Neuronal stem cell (in vitro differentiated cells): ENCODE results near the gene PTGS1.

ENCODE experiments used
- DNase-seq: peaks from one replicate; pipeline ENCODE4 v3.0.0-alpha.2; 2013; ENCODE audit warnings: low spot score
- H2AFZ ChIP-seq: one replicate; pipeline ENCODE4 v1.6.1; 2013; ENCODE audit warnings: mild to moderate bottlenecking, low read length, inconsistent platforms
- H2AK5ac ChIP-seq: 2 replicates; pipeline ENCODE4 v1.6.1; 2013; ENCODE audit warnings: low read depth, mild to moderate bottlenecking, inconsistent platforms, low read length, moderate library complexity, mixed read lengths
- H2BK120ac ChIP-seq: 2 replicates; pipeline ENCODE4 v1.6.1; 2013; ENCODE audit warnings: low read depth, mild to moderate bottlenecking, inconsistent platforms, low read length, moderate library complexity, mixed read lengths
- H2BK12ac ChIP-seq: one replicate; pipeline ENCODE4 v1.6.1; 2013; ENCODE audit warnings: low read length, inconsistent platforms
- H2BK15ac ChIP-seq: 2 replicates; pipeline ENCODE4 v1.6.1; 2013; ENCODE audit warnings: mild to moderate bottlenecking, low read length, inconsistent platforms, mixed read lengths
- H2BK5ac ChIP-seq: one replicate; pipeline ENCODE4 v1.6.1; 2013; ENCODE audit warnings: inconsistent platforms, mild to moderate bottlenecking, low read length, moderate library complexity
- H3K14ac ChIP-seq: one replicate; pipeline ENCODE4 v1.6.1; 2013; ENCODE audit warnings: low read length, inconsistent platforms
- H3K18ac ChIP-seq: 2 replicates; pipeline ENCODE4 v1.6.1; 2013; ENCODE audit warnings: low read length, inconsistent platforms
- H3K23ac ChIP-seq: 2 replicates; pipeline ENCODE4 v1.6.1; 2013; ENCODE audit warnings: low read depth, mild to moderate bottlenecking, mixed read lengths, low read length, inconsistent platforms; ENCODE audit not compliant: poor library complexity
- H3K27ac ChIP-seq: replicated peaks from 3 replicates; pipeline ENCODE4 v1.5.1; 2013; ENCODE audit warnings: low read length, inconsistent platforms
- H3K27me3 ChIP-seq, 3 experiments: 2 replicates each; pipeline ENCODE4 v1.6.1; 2013; ENCODE audit warnings: low read length in 3 of 3, mild to moderate bottlenecking in 2 of 3, inconsistent platforms in 1 of 3, low read depth in 1 of 3, mixed read lengths in 1 of 3, moderate library complexity in 1 of 3; ENCODE audit not compliant: control insufficient read depth in 3 of 3, insufficient read depth in 3 of 3
- H3K36me3 ChIP-seq, 2 donors: replicated peaks in 1 of 2; 2 replicates each; pipeline ENCODE4 v1.6.1; 2013; ENCODE audit warnings: low read length in 2 of 2; ENCODE audit not compliant: control insufficient read depth in 2 of 2, insufficient read depth in 2 of 2
- H3K4ac ChIP-seq: 2 replicates; pipeline ENCODE4 v1.6.1; 2013; ENCODE audit warnings: inconsistent platforms, mild to moderate bottlenecking, low read length, moderate library complexity
- H3K4me1 ChIP-seq, 2 donors: 1 replicate in 1 of 2; 2 replicates in 1 of 2; pipeline ENCODE4 v1.6.1; 2013; ENCODE audit warnings: low read length in 2 of 2, low read depth in 1 of 2; ENCODE audit not compliant: control insufficient read depth in 2 of 2, insufficient read depth in 1 of 2
- H3K4me2 ChIP-seq: one replicate; pipeline ENCODE4 v1.6.1; 2013; ENCODE audit warnings: mild to moderate bottlenecking, low read length, inconsistent platforms; ENCODE audit not compliant: insufficient read depth, poor library complexity, severe bottlenecking
- H3K4me3 ChIP-seq, 2 donors: 2 replicates each; pipeline ENCODE4 v1.5.1; 2013; ENCODE audit warnings: low read length in 2 of 2, mild to moderate bottlenecking in 2 of 2, inconsistent platforms in 1 of 2, moderate library complexity in 1 of 2
- H3K79me1 ChIP-seq: one replicate; pipeline ENCODE4 v1.6.1; 2013; ENCODE audit warnings: low read depth, mild to moderate bottlenecking, inconsistent platforms, low read length, moderate library complexity
- H3K9ac ChIP-seq: one replicate; pipeline ENCODE4 v1.6.1; 2013; ENCODE audit warnings: mild to moderate bottlenecking, low read depth, low read length, inconsistent platforms; ENCODE audit not compliant: poor library complexity
- H3K9me3 ChIP-seq, 2 donors: replicated peaks in 1 of 2; 2 replicates each; pipeline versions ENCODE3 to v1.6.1; 2013; ENCODE audit warnings: low read length in 2 of 2, mild to moderate bottlenecking in 2 of 2, inconsistent platforms in 1 of 2, low read depth in 1 of 2, mixed read lengths in 1 of 2, moderate library complexity in 1 of 2; ENCODE audit not compliant: control insufficient read depth in 2 of 2, insufficient read depth in 1 of 2
- H4K8ac ChIP-seq: one replicate; pipeline ENCODE4 v1.6.1; 2013; ENCODE audit warnings: low read depth, mild to moderate bottlenecking, inconsistent platforms, low read length, moderate library complexity
- H4K91ac ChIP-seq: one replicate; pipeline ENCODE4 v1.6.1; 2013; ENCODE audit warnings: low read length, low read depth, mild to moderate bottlenecking, inconsistent platforms; ENCODE audit not compliant: poor library complexity
- WGBS, 2 donors: extraction: QIAGEN DNeasy Blood & Tissue Kit; methylation state at CpG; one replicate each; pipeline ENCODE4 v1.1.7; 2013; ENCODE audit warnings: missing lambda C conversion rate in 2 of 2, mixed read lengths in 1 of 2; ENCODE audit not compliant: insufficient read length in 2 of 2, insufficient replicate concordance in 1 of 2; ENCODE audit errors: extremely low coverage in 2 of 2; 5-methylcytosine and 5-hydroxymethylcytosine counted together

The PTGS1 gene

DNA sequence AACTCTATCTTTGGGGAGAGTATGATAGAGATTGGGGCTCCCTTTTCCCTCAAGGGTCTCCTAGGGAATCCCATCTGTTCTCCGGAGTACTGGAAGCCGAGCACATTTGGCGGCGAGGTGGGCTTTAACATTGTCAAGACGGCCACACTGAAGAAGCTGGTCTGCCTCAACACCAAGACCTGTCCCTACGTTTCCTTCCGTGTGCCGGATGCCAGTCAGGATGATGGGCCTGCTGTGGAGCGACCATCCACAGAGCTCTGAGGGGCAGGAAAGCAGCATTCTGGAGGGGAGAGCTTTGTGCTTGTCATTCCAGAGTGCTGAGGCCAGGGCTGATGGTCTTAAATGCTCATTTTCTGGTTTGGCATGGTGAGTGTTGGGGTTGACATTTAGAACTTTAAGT, 21.5 kb downstream of the PTGS1 start:
- H3K4me1 ChIP-seq, result peaks cover 0 to 4% of the 10 kb centered on the region in 2 donors
- H4K8ac ChIP-seq, result no peak overlapping the region
- no peak for DNase-seq
- no peak overlapping the region for H2AK5ac ChIP-seq
- no peak overlapping the region for H3K4me3 ChIP-seq
- H3K27me3 ChIP-seq, result peaks cover 0 to 19% (median 0%) of the 10 kb centered on the region in 3 experiments
- no peak overlapping the region for H3K27ac ChIP-seq
- H3K79me1 ChIP-seq, result no peaks in the 10 kb centered on the region
- no peaks in the 10 kb centered on the region for H3K9me3 ChIP-seq
- H3K4me2 ChIP-seq, result no peak overlapping the region
- H2AFZ ChIP-seq, result no peak overlapping the region
- H3K4ac ChIP-seq, result no peak overlapping the region
- no CpG with 5 or more reads among the region's 9 CpGs for whole genome bisulfite sequencing, 2 donors
- H2BK120ac ChIP-seq, result no peak overlapping the region
- no peak overlapping the region for H2BK12ac ChIP-seq
- no peak overlapping the region for H2BK15ac ChIP-seq
- no peaks in the 10 kb centered on the region for H3K36me3 ChIP-seq
- H3K14ac ChIP-seq, result no peak overlapping the region
- H3K9ac ChIP-seq, result no peak overlapping the region
- no peak overlapping the region for H2BK5ac ChIP-seq
- H3K23ac ChIP-seq, result no peak overlapping the region
- H3K18ac ChIP-seq, result no peak overlapping the region
- H4K91ac ChIP-seq, result no peak overlapping the region

DNA sequence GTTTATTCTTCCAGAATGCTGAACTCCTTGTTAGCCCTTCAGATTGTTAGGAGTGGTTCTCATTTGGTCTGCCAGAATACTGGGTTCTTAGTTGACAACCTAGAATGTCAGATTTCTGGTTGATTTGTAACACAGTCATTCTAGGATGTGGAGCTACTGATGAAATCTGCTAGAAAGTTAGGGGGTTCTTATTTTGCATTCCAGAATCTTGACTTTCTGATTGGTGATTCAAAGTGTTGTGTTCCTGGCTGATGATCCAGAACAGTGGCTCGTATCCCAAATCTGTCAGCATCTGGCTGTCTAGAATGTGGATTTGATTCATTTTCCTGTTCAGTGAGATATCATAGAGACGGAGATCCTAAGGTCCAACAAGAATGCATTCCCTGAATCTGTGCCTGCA, 21.9 kb downstream of the PTGS1 start:
- no peak overlapping the region for H4K91ac ChIP-seq
- H2BK15ac ChIP-seq, result no peak overlapping the region
- no peak overlapping the region for H2BK120ac ChIP-seq
- no peak overlapping the region for H3K9ac ChIP-seq
- no peak overlapping the region for H4K8ac ChIP-seq
- no peaks in the 10 kb centered on the region for H3K9me3 ChIP-seq
- H3K4ac ChIP-seq, result no peak overlapping the region
- DNase-seq, result no peak
- H3K18ac ChIP-seq, result no peak overlapping the region
- H3K36me3 ChIP-seq, result no peaks in the 10 kb centered on the region
- no peak overlapping the region for H2BK12ac ChIP-seq
- H3K79me1 ChIP-seq, result no peaks in the 10 kb centered on the region
- no peak overlapping the region for H3K4me2 ChIP-seq
- no peak overlapping the region for H3K4me3 ChIP-seq
- H2AFZ ChIP-seq, result no peak overlapping the region
- H3K23ac ChIP-seq, result no peak overlapping the region
- WGBS, 2 donors, result no CpG with 5 or more reads among the region's 2 CpGs
- no peak overlapping the region for H2BK5ac ChIP-seq
- H3K4me1 ChIP-seq, result peaks cover 0 to 4% of the 10 kb centered on the region in 2 donors
- H3K27ac ChIP-seq, result no peak overlapping the region
- H3K14ac ChIP-seq, result no peak overlapping the region
- peaks cover 0 to 19% (median 0%) of the 10 kb centered on the region in 3 experiments for H3K27me3 ChIP-seq
- H2AK5ac ChIP-seq, result no peak overlapping the region

DNA sequence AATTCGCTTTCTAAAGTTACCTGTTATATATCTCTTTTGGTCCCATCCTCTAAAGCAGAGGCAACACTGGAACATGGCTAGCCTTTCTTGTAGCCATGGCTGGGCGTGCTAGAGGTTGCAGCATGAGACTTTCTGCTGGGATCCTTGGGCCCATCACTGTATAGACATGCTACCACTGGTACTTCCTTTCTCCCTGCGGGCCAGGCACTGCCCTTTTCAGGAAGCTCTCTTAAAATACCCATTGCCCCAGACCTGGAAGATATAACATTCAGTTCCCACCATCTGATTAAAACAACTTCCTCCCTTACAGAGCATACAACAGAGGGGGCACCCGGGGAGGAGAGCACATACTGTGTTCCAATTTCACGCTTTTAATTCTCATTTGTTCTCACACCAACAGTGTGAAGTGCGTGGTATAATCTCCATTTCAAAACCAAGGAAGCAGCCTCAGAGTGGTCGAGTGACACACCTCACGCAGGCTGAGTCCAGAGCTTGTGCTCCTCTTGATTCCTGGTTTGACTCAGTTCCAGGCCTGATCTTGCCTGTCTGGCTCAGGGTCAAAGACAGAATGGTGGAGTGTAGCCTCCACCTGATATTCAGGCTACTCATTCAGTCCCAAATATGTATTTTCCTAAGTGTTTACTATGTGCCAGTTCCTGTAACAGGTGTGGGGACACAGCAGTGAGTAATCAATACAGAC, 22.6 kb downstream of the PTGS1 start:
- H2BK12ac ChIP-seq, result no peak overlapping the region
- H3K4ac ChIP-seq, result no peak overlapping the region
- H4K8ac ChIP-seq, result no peak overlapping the region
- no peak overlapping the region for H2BK120ac ChIP-seq
- H3K36me3 ChIP-seq, result no peaks in the 10 kb centered on the region
- no peak overlapping the region for H4K91ac ChIP-seq
- no peak overlapping the region for H3K18ac ChIP-seq
- peaks cover 0 to 4% of the 10 kb centered on the region in 2 donors for H3K4me1 ChIP-seq
- H3K79me1 ChIP-seq, result no peaks in the 10 kb centered on the region
- no peak overlapping the region for H2BK15ac ChIP-seq
- no peak overlapping the region for H3K4me3 ChIP-seq
- H2AFZ ChIP-seq, result no peak overlapping the region
- peaks cover 0 to 18% (median 0%) of the 10 kb centered on the region in 3 experiments for H3K27me3 ChIP-seq
- DNase-seq, result no peak
- no CpG with 5 or more reads among the region's 8 CpGs for WGBS, 2 donors
- H3K14ac ChIP-seq, result no peak overlapping the region
- H3K23ac ChIP-seq, result no peak overlapping the region
- no peak overlapping the region for H3K4me2 ChIP-seq
- H2BK5ac ChIP-seq, result no peak overlapping the region
- H3K27ac ChIP-seq, result no peak overlapping the region
- no peak overlapping the region for H2AK5ac ChIP-seq
- no peaks in the 10 kb centered on the region for H3K9me3 ChIP-seq
- no peak overlapping the region for H3K9ac ChIP-seq

DNA sequence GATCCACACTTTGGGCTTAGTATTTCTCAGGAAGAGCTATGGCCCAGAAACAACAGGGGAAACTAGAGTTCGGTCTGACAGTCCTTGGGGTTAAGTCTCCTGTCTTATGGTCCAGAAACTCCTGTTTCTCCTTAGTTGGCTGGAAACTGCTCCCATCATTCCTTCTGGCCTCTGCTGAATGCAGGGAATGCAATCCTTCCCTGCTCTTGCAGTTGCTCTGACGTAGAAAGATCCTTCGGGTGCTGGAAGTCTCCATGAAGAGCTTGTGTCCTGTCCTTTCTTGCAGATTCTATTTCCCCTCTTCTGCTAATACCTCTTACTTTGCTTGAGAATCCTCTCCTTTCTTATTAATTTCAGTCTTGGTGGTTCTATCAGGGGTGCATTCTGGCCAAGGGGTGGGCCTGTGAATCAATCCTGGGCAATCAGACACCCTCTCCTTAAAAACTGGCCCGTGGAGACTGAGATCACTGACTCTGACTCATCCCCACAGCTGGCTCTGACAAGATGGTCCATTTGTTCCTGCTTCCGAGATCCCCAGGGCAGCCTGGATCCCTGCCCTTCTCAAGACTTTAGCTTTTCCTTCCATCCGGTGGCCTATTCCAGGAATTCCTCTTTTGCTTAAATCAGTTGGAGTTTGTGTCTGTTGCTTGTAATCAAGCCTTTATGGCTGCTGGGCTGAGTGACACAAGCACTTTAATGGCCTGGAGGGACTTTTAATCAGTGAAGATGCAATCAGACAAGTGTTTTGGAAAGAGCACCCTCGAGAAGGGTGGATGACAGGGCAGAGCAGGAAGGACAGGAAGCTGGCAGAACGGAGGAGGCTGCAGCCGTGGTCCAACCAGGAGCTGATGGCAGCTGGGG, 23.7 kb downstream of the PTGS1 start:
- Histone ChIP-seq H3K23ac (no peak overlapping the region), H3K79me1 (no peaks in the 10 kb centered on the region), H3K27me3 (peaks cover 0 to 15% (median 0%) of the 10 kb centered on the region in 3 experiments), H3K4ac (no peak overlapping the region), H3K9ac (no peak overlapping the region), H3K36me3 (no peaks in the 10 kb centered on the region), H2AFZ (no peak overlapping the region), H4K91ac (no peak overlapping the region), H2BK15ac (no peak overlapping the region), H3K4me1 (peaks cover 0 to 4% of the 10 kb centered on the region in 2 donors), H3K14ac (no peak overlapping the region), H2BK12ac (no peak overlapping the region), H4K8ac (no peak overlapping the region), H2BK5ac (no peak overlapping the region), H3K18ac (no peak overlapping the region), H2AK5ac (no peak overlapping the region), H2BK120ac (no peak overlapping the region), H3K27ac (no peak overlapping the region), H3K4me2 (no peak overlapping the region), H3K4me3 (no peak overlapping the region), H3K9me3 (no peaks in the 10 kb centered on the region)
- DNase-seq, result no peak
- WGBS, 2 donors, result no CpG with 5 or more reads among the region's 9 CpGs
